ENCODE measurements around the gene KCTD1.
"Not testable (repeated sequence)": the region's sequence is repeated elsewhere in the genome, so short reads cannot be mapped to it uniquely, and the experiment has no call there.

GRCh38 chr18:26437634-26438033 lies 110.7 kb downstream of the KCTD1 start:
- TF ChIP-seq SIN3A (IDR thresholded peaks at IDR 0.05; ENCODE audit: low read depth, low read length); SMARCA5 (IDR thresholded peaks at IDR 0.05); BACH1 (IDR thresholded peaks at IDR 0.05; ENCODE audit: borderline replicate concordance); FOXK2 (IDR thresholded peaks at IDR 0.05); MXI1 (IDR thresholded peaks at IDR 0.05; ENCODE audit: low read depth, low read length); POLR2AphosphoS5 (IDR thresholded peaks at IDR 0.05; ENCODE audit: low read length); ZNF207 (IDR thresholded peaks at IDR 0.05; ENCODE audit: borderline replicate concordance); SP1 (IDR thresholded peaks at IDR 0.05; ENCODE audit: low read depth, low read length); POLR2A (IDR thresholded peaks at IDR 0.05; ENCODE audit: low read depth, low read length); CBX3 (IDR thresholded peaks at IDR 0.05; ENCODE audit: borderline replicate concordance, low read depth); USF1 (IDR thresholded peaks at IDR 0.05; ENCODE audit: borderline replicate concordance, extremely low read length, insufficient read depth, low read depth, low read length): not testable (repeated sequence)
- TF ChIP-seq, protein P1, sequence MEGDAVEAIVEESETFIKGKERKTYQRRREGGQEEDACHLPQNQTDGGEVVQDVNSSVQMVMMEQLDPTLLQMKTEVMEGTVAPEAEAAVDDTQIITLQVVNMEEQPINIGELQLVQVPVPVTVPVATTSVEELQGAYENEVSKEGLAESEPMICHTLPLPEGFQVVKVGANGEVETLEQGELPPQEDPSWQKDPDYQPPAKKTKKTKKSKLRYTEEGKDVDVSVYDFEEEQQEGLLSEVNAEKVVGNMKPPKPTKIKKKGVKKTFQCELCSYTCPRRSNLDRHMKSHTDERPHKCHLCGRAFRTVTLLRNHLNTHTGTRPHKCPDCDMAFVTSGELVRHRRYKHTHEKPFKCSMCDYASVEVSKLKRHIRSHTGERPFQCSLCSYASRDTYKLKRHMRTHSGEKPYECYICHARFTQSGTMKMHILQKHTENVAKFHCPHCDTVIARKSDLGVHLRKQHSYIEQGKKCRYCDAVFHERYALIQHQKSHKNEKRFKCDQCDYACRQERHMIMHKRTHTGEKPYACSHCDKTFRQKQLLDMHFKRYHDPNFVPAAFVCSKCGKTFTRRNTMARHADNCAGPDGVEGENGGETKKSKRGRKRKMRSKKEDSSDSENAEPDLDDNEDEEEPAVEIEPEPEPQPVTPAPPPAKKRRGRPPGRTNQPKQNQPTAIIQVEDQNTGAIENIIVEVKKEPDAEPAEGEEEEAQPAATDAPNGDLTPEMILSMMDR (IDR thresholded peaks at IDR 0.05 in 2 of 3, conservative IDR thresholded peaks at IDR 0.05 in 1 of 3; ENCODE audit: control insufficient read depth in 2 of 3, extremely low read depth in 1 of 3, insufficient read depth in 1 of 3, low read depth in 3 of 3, low read length in 3 of 3): not testable (repeated sequence)
- TF ChIP-seq, protein P2, sequence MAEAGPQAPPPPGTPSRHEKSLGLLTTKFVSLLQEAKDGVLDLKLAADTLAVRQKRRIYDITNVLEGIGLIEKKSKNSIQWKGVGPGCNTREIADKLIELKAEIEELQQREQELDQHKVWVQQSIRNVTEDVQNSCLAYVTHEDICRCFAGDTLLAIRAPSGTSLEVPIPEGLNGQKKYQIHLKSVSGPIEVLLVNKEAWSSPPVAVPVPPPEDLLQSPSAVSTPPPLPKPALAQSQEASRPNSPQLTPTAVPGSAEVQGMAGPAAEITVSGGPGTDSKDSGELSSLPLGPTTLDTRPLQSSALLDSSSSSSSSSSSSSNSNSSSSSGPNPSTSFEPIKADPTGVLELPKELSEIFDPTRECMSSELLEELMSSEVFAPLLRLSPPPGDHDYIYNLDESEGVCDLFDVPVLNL (IDR thresholded peaks at IDR 0.05; ENCODE audit: low read depth, low read length): not testable (repeated sequence)
